HG03135 (cell line): ENCODE measurements around the gene STK4.

Experiments used
- ATAC-seq: cut with Tn5 transposase; IDR thresholded peaks from one replicate; pipeline ENCODE4 v1.9.1; 2021; ENCODE audit warnings: mild to moderate bottlenecking, moderate library complexity; ENCODE audit not compliant: unreplicated experiment

The STK4 gene

DNA sequence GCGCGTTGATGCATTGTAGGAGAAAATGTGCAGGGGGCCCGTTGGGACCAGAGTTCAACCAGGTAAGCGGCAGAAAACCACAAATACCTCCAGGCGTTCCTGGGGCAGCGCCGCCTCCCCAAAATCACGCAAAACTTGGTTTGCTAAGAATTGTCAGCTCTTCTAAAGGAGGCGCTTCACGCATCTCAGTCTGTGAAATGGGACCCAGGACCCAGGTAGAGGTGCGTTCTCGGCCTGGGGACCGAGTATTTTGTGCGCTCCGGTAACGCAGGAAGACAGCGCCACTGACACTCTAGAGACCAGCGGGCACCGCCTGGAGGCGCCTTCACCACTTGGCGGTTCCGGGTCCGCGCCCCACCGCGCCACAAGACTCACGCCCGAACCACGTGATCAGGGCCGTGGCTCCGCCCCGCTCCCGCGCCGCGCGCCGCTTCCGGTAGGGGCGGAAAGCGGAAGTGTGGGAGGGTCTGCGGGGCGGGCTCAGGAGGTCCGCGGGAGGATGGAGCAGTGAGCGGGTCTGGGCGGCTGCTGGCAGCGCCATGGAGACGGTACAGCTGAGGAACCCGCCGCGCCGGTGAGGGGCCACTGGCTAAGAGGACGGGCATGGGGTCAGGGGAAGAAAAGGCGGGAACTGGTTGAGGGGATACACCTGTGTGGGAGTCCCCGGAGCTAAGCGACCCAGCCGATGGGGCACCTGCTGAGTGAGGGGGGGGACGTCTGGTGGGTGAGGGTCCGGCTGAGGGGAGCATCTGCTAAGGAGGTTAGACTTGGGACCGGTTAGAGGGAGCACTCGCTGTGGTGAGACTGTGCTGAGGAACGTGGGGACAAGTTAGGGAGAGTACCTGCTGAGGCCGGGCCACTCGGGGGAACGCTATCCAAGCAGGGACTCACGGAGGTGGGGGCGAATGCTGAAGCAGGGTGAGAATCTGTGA is at the start of gene STK4:
STK4 (plus strand) TSS at position 483 of the 932 bp plus-strand sequence; CDS start at position 540, 57 bp downstream.
- peak; percentile 71 for ATAC-seq

DNA sequence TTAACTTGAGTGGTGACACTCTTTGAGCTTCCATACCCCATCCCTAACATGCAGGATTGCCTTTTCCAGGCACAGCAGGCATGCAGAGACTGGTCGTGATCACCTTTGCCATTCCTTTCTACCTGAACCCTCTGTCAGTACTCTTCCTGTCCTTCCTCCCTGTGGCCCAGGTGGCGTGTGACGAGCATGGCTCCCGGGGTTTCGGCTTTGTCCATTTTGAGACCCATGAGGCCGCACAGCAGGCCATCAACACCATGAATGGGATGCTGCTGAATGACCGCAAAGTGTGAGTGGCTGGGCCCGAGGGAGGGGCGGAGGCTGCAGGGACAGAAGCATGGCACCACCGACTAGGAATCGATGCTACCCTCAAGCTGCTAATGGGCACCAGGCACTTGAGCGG is 49.7 kb upstream of the STK4 start:
- no peak for ATAC-seq

DNA sequence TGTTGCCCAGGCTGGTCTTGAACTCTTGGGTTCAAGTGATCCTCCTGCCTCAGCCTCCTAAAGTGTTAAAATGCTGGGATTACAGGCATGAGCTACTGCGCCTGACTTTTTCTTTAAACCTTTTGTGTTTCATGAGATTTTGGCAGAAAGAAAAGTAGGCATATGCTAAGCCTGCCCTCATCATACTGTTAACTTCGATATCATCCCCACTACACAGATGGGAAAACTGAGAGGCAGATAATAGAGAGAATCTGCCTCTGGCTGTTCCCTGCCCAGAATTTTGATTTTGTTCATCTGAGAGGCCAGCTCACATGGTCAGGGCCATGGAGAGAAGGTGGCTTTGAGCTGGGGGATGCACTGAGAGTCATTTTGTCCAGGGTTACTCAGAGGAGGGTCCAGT is 48.9 kb upstream of the STK4 start:
- no peak for ATAC-seq

DNA sequence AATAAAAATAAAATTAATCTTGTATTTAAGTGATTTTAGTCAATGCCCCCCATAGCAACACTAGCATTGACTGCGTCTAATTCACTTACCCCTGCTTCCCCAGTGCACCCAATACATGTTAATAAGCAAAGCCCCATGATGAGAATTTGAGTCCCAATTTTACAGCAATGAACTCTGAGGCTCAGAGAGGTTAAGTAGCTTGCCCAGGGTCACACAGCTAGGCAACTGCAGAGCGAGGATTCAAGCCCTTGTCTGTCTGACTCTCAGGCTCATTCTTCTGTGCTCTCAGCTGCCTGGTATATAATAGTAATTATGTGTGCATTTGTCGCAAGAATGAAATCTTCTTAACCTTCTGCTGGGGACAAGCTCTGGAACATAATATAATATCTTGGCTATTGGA is 48.0 kb upstream of the STK4 start:
- ATAC-seq = no peak

DNA sequence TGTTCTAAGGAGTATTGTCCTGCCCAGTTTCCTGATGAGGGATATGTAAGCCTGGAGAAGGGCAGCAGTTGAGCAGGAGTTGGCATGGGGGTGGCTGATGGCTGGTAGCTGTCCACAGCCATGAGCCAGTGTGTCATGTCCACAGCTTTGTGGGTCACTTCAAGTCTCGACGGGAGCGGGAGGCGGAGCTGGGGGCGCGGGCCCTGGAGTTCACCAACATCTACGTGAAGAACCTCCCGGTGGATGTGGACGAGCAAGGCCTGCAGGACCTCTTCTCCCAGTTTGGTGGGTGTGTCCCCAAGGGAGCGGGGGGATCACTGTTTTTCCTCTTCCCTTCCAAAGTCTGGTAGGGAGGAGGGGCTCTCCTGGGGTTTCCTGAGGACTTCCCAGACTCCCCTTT is 47.6 kb upstream of the STK4 start:
- no peak for ATAC-seq

DNA sequence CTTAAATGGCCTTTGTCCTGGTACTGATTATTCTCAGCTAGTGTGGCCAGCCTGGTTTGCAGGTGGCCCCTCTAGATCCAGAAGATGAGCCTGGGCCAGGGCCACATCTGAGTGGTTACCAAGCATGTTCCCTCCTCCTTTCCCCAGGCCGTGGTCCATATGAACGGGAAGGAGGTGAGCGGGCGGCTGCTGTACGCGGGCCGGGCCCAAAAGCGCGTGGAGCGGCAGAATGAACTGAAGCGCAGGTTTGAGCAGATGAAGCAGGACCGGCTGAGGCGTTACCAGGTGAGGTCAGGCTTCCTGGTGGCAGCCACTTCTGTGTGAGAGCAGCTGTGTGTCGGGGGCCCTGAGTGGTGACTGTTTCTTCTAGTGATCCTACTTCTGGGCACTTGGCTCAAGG is 44.9 kb upstream of the STK4 start:
- no peak for ATAC-seq

DNA sequence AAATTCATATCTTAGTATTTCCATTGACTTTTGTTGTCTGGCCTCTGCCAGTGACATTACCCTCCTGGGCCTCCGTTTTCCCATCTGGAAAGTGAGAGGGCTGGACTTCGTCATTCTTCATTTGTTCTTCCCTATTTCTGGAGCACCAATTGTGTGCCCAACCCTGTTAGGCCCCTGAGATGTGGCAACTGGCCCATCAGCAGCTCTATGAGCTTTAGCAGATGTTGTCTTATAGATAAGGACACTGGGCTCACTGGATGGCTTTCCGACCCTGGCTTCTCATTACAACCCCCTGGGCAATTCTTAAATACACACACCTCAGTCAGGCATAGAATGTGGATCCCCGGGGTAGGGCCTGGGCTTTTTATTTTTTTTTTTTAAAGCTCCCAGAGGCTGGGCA is 41.8 kb upstream of the STK4 start:
- no peak for ATAC-seq

DNA sequence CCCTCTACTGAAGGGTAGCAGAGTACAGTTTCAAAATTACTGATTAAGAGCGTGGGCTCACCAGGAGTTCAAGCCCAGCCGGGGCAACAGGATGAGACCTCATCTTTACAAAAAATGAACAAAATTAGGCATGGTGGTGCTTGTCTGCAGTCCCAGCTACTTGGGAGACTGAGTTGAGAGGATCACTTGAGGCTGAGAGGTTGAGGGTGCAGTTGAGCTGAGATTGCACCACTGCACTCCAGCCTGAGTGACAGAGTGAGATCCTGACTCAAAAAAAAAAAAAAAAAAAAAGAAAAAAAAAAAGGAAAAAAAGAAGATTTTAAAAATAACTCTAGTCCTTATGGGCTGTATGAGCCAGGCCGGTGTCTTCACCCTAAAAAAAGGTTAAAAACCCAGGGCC is 37.7 kb upstream of the STK4 start:
- ATAC-seq = no peak

DNA sequence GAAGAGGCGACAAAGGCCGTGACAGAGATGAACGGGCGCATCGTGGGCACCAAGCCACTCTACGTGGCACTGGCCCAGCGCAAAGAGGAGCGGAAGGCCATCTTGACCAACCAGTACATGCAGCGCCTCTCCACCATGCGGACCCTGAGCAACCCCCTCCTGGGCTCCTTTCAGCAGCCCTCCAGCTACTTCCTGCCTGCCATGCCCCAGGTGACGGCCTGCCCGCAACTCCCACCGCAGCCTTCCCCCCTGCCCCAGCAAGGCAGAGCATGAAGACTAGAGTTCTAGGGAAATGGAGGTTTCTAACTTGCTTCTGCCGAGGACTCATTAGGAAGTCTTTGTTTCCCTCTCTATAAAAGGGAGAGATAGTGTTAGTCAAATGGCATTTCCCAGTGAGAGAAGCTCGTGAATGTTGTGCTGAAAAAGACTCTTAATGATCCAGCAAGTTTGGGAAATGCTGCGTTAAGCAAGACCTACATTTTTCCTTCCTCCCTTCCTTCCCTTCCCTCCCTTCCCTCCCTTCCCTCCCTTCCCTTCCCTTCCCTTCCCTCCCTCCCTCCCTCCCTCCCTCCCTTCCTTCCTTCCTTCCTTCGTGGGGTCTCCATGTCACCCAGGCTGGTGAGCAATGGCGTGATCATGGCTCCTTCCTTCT is 35.7 kb upstream of the STK4 start:
- ATAC-seq = no peak

DNA sequence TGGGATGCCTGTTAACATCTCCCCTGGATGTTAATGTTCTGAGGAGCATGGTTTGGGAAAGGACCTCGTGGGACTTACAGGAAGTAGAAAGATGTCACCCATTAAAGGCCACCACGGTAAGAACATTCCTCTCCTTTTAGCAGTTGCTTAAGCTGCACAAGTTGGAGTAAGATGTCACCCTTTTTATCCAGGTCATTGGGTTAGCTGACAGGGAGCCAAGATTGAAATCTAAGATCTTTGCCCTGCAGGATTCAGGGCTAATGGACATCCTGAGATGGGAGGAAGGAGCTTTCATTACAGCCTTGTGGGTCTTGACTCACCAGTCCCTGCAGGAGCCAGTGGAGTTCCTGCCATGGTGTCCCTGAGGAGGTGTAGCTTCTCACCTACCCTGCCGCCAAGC is 34.4 kb upstream of the STK4 start:
- ATAC-seq = no peak

DNA sequence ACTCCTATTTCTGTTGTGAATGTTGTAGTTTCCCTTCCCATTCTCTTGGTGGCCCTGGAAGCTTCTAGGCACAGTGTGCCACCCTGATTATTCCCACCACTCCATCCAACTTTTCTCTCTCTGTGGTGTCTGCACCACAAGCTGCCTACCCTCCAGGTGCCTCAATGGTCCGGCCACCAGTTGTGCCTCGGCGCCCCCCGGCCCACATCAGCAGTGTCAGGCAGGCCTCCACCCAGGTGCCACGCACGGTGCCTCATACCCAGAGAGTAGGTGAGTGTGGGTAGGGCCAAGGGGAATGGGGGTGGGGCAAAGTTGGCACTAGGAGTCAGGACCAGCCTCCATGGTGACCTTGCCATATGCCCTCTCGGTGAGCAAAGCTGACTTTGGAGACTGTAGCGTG is 33.4 kb upstream of the STK4 start:
- ATAC-seq = no peak

DNA sequence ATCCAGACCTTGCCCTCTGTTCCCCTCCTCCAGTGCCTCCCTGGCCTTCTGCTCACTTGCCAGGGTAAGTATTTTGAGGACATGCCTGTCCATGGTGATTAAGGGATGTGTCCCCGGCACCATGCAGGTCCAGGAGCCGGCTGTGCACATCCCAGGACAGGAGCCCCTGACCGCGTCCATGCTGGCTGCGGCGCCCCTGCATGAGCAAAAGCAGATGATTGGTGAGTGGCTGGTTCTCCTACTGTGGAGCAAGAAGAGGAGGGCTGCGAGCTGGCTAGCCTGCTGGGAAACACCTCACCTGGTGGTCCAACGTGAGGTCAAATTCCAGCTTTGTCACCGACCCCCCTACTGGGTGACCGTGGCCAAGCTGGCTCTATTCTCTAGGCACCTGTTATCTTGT is 29.8 kb upstream of the STK4 start:
- no peak for ATAC-seq

DNA sequence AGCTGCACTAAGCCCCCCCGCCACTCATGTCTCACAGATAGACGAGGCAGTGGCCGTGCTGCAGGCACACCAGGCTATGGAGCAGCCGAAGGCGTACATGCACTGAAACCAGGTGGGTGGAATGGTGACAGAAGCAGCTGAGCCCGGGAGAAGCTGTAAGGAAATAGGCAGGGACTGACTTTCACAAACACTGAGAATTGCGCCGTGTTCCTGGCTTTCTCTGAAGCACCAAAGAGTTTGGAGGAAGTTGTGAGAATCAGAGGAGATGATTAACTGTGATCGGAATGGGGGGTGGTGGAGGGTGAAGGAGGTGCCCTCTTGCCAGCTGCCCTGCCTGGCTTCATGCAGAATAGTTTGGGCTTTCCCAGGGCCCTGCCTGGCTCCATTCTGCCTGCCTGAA is 27.7 kb upstream of the STK4 start:
- ATAC-seq = no peak

DNA sequence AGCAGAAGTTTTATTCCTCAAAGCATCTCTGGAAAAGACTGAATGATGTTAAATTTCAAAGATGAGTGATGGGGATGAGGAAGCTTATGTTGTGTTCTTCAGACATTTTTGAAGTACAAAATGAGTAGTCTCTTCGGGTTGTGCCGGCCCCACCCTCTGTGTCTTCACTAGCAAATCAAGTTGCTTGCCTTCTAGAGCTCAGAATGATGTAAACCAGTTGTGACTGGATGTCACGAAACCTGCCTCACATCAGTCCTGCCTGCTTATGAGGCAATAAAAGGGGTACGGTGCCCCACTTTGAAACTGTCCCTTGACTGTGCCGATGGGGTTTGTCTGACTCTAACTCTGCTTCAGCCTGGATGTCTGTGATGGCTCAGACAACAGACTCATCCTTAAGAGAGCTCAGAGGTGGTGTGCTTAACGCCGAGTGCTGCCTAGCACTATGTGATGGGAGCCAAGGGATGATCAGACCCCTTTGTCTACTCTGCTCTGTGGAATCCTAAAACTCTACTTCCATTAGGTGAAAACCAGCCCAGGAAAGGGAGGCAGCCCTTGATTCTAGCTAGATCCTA is 25.1 kb upstream of the STK4 start:
- no peak for ATAC-seq

DNA sequence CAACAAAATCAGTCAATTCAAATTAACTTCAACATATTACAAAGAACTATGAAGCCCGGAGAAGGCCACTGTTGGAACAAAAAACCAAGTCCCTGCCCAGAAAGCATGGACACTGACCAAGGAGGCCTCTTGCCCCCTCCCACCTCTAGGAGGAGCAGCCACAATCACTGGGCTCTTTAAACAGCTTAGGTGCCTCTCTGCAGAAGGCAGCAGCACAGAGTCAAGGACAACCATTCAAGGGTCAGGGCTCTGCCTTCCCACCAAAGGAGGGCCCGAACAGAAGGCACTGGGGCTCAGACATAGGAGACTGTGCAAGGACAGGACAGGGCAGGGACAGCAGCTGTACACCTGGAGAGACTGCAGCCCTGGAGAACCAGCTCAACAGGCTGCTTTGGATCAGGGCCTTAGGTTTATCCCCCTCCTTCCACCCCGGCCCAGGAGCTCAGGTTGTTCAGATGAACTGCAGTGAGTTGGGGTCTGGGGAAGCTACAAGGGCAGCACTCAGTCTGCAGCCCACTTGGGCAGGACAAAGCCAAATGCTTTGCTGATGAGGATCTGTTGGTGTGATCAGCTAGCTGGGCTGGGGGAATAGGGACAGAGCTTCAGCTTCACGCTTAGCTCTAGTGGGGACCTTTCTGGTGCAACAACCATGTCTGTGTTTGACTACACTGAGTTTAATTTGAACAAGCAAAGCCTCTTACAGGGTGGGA is 23.9 kb upstream of the STK4 start:
- no peak for ATAC-seq

DNA sequence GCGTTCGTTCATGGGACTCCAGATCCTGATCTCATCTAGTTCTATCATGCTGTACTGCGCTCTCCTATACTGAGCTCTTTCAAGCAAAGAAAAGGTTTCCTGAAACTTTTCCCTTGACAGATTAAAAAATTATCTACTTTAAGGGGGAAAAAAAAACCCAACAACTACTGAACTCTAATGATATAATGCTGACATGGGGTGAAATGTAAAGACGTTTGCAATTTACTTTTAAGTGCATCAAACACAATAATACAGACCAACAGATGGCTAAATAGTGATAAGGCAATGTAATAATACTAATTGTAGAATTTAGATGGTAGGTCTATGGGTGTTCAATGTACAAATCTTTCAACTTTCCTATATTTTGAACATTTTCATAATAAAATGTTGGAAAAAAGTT is 22.5 kb upstream of the STK4 start:
- no peak for ATAC-seq

DNA sequence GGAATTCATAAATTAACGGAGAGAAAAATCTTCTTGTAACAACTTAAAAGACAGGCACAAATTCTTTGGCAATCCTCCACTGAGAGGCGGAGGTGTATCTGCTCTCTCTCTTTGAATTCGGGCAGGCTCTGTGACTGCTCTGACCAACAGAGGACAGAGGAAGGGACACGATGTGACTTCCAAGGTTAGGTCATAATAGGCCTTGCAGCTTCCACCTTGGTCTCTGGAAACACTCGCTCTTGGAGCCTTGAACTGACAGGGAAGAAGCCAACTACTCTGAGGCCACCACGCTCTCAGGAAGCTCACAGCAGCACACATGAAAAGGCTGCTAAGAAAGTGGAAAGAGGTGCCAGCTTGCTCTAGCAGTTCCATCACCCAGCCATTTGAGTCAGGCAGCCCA is 21.1 kb upstream of the STK4 start:
- ATAC-seq = no peak

DNA sequence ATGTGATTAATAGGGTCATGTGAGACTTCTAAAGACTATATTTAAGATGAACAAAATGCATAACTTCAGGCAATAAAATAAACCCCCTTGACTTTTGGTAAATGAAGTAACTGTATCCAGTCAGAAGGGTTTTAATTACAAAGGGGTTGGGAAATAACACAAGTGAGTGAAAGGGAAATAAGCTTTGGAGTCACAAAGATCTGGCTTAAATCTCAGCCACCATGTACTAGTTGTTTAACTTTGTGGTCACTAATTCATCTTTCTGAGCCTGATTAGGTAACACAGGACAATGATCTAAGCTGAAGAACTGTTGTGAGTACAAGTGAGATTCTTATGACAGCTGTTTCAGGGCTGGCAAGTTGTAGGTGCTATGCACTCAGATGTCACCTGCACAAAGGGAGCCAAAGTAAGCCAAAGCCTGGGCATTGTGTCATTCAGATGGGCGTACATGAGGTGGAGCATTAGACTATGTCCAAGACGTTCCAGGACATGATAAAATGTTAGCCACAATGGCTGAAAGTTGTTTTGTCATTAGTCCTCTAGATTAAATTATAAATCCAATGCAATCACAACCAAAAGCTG is 19.9 kb upstream of the STK4 start:
- ATAC-seq = no peak

DNA sequence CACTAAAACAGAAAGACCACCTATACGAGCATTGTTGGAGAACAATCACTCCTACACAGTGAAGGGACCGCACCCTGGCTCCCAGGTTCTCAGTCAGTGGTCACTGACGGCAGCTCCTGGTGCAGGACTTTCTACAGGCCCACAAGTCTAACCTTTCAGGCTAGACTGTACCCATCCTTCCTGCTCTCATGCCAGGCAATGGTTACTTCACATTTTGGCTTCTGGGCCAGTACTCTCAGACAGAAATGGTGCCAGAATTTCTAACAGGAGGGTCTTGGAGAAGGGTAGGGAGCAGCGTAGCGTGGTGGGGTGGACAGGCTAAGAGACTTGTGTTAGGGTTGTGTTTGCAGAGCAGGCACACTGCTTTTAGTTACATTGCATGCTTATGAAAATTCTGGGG is 18.2 kb upstream of the STK4 start:
- no peak for ATAC-seq

DNA sequence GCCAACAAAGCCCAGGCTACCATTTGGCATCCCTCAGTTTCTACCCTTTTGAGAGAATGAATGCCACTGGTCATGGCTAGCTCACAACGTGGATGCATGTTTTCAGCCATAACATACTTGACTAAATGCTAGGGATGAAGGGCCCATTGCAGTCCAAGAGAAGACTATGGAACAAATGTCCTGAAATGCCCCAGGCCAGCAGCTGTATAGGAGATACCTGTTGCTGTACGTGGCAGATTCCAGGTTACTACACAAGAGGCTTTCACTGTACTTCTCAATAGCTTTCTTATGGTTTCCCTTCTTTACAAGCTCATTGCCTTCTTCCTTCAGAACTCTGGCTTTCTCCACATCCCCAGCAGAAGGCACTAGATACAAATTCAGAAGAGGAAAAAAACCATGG is 17.8 kb upstream of the STK4 start:
- ATAC-seq = no peak

DNA sequence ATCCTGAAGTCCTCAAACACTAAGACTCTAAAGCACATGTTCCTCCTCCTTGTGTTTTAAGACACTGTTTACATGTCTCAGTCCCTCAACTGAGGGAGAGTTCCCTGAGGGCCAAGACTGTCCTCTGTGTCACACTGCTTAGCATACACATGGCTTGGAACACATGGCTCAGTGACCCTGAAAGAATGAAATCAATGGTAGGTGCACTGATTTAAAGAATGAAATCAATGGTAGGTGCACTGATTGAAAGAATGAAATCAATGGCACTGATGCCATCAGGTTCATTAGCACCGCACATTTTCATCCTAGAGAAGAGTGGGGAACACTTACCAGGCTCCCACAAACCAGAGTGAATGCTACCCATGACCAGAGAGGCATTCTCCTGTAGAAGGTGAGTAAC is 15.9 kb upstream of the STK4 start:
- no peak for ATAC-seq
